Stimulated activated naive CD4-positive, alpha-beta T cell treated with Interleukin-2 at 50 U/mL for 16 hours (primary cell): Measurements from ENCODE around the gene STC2.
"Not testable (repeated sequence)": the region's sequence is repeated elsewhere in the genome, so short reads cannot be mapped to it uniquely, and the experiment has no call there.

Experiments
- DNase-seq: peaks from one replicate; lab custom pipeline; 2025; lab: John Stamatoyannopoulos, UW

The STC2 gene

GRCh38 chr5:173327948-173328843 is at the start of gene STC2:
STC2 (minus strand) TSS chr5:173328414; CDS start chr5:173328193, 221 bp downstream.
- no peak for DNase-seq

- DNase-seq: no peak
Observed at GRCh38 chr5:173371400-173371799, 43.2 kb upstream of the STC2 start.

DNA sequence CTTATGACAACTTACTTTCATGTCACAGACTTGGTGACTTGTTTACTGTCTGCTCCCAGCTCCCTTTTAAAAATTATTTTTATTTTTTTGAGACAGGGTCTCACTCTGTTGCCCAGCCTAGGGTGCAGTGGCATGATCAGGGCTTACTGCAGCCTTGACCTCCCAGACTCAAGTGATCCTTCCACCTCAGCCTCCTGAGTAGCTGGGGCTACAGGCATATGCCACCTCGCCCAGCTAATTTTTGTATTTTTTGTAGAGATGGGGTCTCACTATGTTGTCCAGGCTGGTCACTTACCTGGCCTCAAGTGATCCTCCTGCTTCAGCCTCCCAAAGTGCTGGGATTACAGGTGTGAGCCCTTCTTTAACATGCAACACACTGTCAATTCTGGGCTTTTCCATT is 35.2 kb upstream of the STC2 start:
- not testable (repeated sequence) for DNase-seq

GRCh38 chr5:173355561-173355960 is 27.3 kb upstream of the STC2 start:
- DNase-seq: no peak

DNA sequence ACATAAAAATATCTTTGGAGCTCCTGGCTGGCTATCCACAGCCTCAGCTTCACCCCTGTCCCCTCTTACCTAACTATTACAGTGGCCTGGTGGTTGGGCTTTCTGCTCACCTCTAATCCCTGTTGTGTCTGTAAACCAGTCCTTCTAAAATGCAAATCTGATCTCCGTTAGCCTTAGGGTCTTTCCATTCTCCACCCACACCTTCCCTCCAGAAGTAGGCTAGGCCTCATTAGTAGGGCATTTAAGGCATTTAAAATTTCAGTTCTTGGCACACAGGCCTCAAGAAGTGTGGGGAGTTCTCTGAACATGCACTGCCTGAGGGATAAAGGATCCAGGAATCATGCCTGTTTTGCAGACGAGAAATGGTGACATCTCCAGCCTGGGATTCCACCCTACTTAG is 26.4 kb upstream of the STC2 start:
- no peak for DNase-seq

DNA sequence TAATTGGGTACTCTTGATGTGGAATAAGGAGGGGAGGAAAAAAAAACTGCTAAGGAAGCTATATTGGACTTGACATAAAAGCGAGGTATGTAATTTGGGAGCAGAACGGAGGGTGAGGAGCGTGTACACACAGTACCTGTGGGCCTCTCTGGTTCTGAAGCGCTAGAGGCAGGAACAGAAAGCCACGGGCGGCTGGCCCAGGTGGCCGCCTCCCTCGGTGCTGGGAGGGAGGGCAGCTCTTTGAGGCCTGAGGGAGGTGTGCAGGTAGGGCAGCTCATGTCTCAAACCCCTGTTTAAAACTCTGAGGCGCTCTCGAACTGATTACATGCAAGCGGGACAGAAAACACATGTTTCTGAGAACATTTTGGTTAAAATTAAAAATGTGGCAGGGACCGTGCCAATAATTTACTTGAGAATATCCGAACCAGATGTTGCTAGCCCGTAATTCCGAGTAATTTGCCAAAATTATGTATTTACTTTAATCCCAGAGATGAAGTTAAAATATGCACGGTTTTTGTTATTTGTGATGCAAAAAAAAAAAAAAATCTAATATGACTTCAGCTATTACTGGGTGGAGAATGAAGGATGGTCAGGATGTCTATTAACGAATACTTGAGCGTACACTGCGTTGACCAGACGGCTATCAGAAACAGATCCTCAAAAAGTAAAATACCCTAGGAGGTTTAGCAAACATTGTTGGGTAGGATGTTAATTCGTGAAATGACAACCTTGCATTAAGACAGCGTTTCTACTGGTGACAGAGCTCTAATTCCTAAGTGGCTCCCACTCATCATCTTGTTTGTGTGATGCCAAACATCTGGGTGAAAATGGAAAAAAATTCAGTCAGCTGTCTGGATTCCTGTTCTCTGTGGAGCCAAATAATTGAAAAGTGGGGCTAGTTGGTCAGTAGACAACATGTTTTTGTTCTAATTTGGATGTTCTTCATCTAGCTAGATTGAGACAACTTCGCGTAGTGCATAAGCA is 24.4 kb upstream of the STC2 start:
- DNase-seq: no peak

DNA sequence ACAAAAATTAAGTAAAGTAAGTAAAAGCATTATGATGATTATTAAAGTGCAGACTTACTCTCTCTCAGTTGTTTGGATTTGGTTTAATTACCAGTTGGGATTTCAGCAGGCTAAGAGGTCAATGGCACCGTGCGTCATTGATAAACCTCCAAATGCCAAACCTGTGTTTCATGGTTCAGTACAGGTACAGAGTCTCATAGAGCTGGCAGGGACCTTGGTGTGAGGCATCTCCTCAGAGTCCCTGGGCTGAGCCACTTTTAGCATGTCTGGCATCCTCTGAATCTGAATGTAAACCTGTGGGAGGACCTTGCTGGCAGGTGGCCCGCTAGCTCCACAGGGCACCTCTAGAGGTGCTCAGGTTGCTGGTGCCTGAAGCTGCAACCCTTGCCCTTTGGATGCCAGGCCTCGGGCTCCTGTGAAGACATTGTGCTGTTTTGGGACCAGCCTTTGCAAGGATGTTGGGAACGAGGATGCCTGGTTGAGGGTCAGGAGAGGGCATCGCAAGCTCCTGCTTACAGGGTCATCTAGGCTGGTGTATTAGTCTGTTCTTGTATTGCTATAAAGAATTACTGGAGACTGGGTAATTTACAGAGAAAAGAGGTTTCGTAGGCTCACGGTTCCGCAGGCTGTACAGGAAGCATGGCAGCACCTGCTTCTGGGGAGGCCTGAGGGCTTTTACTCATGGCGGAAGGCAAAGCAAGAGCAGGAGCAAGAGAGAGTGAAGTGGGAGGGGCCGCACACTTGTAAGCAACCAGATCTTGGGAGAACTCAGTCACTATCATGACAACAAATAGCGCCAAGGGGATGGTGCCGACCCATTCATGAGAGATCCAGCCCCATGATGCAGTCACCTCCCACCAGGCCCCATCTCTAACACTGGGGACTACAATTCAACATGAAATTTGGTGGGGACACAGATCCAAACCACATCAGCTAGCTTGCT is 14.9 kb upstream of the STC2 start:
- DNase-seq: no peak

DNA sequence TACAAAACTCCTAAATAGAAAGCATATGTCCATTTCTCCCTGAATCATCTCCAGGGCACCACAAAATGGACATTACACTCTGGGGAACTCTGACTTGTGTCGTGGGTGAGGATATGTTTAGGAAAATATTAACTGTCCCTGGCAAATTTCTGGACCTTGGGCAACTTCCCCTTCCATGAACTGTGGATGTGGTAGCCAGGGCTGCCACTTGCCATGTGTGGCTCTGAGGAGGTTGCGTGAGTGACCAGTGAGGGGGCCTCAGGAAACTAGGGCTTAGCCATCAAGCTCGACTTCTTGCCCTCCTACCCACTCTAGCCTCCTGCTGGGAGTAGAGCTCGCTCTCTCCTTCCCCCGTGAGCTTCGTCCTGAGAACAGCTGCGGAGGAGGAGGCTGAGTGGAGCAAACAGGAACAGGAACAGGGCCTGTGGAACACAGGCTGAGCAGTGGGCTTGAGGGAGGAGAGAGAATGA is 13.8 kb upstream of the STC2 start:
- DNase-seq: no peak

GRCh38 chr5:173340984-173341383 is 12.8 kb upstream of the STC2 start:
- no peak for DNase-seq

DNA sequence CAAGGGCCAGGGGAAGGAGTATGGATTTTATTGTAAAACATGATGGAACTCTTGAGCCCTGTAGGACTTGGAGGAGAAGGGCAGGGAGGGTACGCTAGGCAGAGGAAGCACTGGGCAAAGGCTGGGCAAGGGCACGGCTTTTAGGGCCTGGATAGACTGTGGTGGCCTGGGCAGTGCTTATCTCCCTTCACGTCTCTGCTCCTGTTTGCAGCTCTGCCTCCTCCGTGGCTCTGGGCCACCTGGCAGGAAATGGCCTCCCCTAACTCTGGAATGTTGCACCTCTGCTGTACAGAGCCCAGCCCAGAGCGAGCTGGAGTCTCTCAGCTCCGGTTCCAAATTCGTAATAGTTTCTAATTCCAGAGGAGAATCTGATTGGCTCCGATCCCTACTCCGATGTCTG is 12.2 kb upstream of the STC2 start:
- DNase-seq: no peak

DNA sequence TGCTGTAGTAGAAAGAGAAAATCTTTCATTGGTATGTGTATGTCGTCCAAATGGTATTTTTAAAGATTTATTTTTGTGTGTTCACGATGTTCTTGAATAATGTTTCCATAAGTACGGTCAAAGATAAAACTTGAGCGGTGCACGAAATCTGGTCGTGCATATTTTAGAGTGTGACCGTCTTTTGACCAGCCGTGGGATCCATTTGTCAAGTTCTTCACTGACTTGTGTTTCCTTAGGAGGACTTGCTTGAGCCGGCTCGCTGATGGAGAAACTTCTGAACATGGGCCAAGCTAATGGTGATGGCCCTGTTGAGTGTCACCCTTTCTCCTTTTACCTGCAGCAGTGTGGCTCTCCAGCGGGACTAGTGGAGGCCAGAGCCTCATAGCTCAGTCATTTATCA is 11.1 kb upstream of the STC2 start:
- DNase-seq: no peak

- DNase-seq: no peak
Observed at GRCh38 chr5:173338380-173339015, 10.3 kb upstream of the STC2 start.

- DNase-seq: no peak
Observed at GRCh38 chr5:173334808-173335207, 6.6 kb upstream of the STC2 start.

GRCh38 chr5:173333925-173334661 is 5.9 kb upstream of the STC2 start:
- no peak for DNase-seq

- DNase-seq: peak; percentile 62
Observed at GRCh38 chr5:173331956-173332479, 3.8 kb upstream of the STC2 start.

GRCh38 chr5:173331287-173331686 is 3.1 kb upstream of the STC2 start:
- DNase-seq: no peak

DNA sequence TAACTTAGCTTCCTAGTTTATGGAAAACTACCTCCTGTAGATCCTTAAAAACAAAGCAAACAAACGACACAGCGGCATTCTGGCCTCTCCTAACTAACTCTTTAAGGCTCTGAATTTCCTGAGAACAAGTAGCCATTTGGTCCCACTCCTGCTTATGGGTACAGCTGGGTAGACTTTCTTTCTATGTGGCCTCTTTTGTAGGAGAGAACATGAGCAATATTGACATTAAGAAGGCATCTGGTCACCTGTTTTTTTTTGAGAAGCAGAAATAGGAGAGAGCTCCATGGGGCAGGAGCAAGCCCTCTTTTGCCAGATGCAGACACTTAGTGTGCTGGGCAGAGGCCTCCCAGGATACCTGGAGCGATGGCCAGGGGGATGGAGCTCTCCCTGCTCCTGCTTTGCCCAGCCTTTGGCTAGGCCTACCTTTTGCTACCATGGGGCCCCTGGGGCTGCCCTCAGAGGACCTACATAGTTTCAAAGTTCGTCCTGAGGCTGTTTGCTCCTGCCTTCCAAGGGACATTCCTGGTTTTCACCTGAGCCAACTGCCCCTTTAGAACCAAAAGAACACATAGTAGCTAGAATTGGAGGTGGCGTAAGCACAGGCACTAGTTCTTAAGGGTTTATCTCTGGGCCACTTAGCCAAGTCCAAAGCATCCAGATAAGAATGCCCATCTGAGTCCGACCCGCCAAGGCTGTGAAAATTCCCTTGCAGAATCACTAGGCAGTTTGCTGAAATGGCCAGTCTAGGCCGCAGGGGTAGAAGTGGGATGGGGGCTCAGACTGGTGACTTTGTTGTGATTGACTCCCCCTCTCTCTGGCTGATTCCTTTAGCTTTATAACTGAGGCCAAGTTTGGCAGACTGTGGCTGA is 2.4 kb upstream of the STC2 start:
- DNase-seq: no peak

DNA sequence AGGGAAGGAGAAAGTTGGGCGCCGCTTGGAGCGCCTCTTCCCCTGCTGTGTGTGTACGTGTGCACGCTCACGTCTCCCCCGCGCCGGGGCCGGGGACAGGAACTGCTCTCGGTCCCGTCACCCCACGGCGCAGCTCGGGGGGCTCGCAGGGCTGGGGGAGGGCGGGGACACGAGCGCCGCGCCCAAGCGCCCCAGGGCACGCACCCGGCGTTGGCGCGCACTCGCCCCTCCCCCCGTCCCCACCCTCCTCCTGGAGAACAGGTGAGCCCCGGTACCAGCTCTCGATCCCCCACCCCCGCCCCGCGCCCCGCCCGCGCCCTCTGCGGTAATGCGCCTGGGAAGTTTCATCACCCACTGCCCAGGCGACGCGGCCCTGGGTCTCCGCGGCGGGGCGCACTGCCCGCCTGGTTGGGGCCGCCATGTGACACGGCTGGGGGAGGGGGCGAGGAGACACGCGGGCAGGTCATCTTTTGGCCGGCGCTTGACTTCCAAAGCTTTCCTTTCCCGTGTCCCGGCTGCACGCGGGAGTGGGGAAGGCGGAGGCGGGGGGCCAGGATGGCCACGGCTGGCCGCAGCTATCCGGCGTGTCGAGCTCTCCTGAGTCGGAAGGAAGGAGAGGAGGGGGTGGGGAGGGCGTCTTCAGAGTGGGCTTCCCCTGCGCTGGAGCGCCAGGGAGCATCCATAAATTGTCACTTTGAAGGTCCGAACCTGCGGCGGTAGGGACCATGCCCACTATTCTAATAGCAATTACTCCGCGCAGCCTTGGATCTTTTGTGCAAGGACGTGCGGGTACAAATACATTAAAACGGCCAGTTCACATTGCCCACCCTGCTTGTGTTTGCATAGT is 1.5 kb upstream of the STC2 start:
- no peak for DNase-seq
